Stimulated activated CD4-positive, alpha-beta T cell treated with anti-CD3 and anti-CD28 coated beads, Interleukin-12 subunit alpha, Interleukin-12 subunit beta, amount 100 ng/mL, for 24 hours (primary cell): ENCODE results near the gene NFKB2.
A peak's percentile ranks its signal among the peaks of the same experiment; 100 is the strongest.

Source experiments
- DNase-seq, 2 experiments: peaks; one replicate each; pipeline ENCODE4 v3.0.0-alpha.2; 2020; ENCODE audit warnings: low read depth in 2 of 2

The NFKB2 gene

GRCh38 chr10:102408728-102409603 is 13.5 kb downstream of the NFKB2 start:
- DNase-seq: peak; percentile 46 to 74

GRCh38 chr10:102409604-102410428 is 14.3 kb downstream of the NFKB2 start:
- no peak for DNase-seq

GRCh38 chr10:102410429-102411073 is 15.0 kb downstream of the NFKB2 start:
- DNase-seq: peak in 1 of 2 experiments; percentile 64

- no peak for DNase-seq
Observed at GRCh38 chr10:102411341-102412255, 16.1 kb downstream of the NFKB2 start.

- DNase-seq: no peak
Observed at GRCh38 chr10:102412293-102412692, 16.8 kb downstream of the NFKB2 start.

GRCh38 chr10:102413053-102413705 is 17.7 kb downstream of the NFKB2 start:
- DNase-seq: no peak

- no peak for DNase-seq
Observed at GRCh38 chr10:102413806-102414561, 18.5 kb downstream of the NFKB2 start.

- DNase-seq: no peak
Observed at GRCh38 chr10:102414749-102415148, 19.2 kb downstream of the NFKB2 start.

- DNase-seq: no peak
Observed at GRCh38 chr10:102416283-102416682, 20.8 kb downstream of the NFKB2 start.

GRCh38 chr10:102416695-102417094 is 21.2 kb downstream of the NFKB2 start:
- no peak for DNase-seq

GRCh38 chr10:102418622-102419268 is 23.2 kb downstream of the NFKB2 start, which contains the start of gene PSD:
TSS of gene PSD (minus strand) at chr10:102418785. CDS start at chr10:102417038, 1,747 bp downstream.
- no peak for DNase-seq

- peak in 1 of 2 experiments; percentile 54 for DNase-seq
Observed at GRCh38 chr10:102419269-102420180, 24.0 kb downstream of the NFKB2 start.

GRCh38 chr10:102420181-102420713 is 24.7 kb downstream of the NFKB2 start:
- no peak for DNase-seq

GRCh38 chr10:102420714-102421506 is 25.4 kb downstream of the NFKB2 start, which contains the start of gene FBXL15:
TSS of gene FBXL15 (plus strand) at chr10:102420836. CDS start at chr10:102421130, 294 bp downstream.
- peak; percentile 96 for DNase-seq

- no peak for DNase-seq
Observed at GRCh38 chr10:102421507-102421756, 25.9 kb downstream of the NFKB2 start.

GRCh38 chr10:102421757-102422512 is 26.4 kb downstream of the NFKB2 start:
- DNase-seq: no peak
